Stimulated activated CD8-positive, alpha-beta memory T cell treated with anti-CD3 and anti-CD28 coated beads, Interleukin-15, amount 100 ng/mL, for 48 hours (primary cell): ENCODE results near the gene ATXN1.

Experiments
- DNase-seq, 2 donors: peaks; one replicate each; pipeline ENCODE4 v3.0.0-alpha.2; 2020; ENCODE audit warnings: low read depth in 2 of 2

Gene ATXN1

DNA sequence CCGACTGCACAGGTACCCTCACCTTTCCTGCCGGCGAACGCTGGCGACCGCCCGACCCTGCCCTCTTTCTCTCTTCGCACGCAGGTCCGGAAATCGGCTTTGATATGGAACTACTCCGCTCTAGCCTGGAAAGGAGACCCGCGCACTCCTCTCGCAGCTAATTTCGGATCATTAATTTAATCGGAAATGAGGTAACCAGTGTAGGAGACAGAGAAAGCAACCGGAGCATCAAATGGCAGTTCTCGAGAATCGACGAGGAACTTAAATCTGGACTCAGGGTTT lies 949 bp upstream of the ATXN1 start:
- no peak for DNase-seq

GRCh38 chr6:16761471-16762267 lies 409 bp upstream of the ATXN1 start:
- peak; percentile 65 to 72 for DNase-seq

DNA sequence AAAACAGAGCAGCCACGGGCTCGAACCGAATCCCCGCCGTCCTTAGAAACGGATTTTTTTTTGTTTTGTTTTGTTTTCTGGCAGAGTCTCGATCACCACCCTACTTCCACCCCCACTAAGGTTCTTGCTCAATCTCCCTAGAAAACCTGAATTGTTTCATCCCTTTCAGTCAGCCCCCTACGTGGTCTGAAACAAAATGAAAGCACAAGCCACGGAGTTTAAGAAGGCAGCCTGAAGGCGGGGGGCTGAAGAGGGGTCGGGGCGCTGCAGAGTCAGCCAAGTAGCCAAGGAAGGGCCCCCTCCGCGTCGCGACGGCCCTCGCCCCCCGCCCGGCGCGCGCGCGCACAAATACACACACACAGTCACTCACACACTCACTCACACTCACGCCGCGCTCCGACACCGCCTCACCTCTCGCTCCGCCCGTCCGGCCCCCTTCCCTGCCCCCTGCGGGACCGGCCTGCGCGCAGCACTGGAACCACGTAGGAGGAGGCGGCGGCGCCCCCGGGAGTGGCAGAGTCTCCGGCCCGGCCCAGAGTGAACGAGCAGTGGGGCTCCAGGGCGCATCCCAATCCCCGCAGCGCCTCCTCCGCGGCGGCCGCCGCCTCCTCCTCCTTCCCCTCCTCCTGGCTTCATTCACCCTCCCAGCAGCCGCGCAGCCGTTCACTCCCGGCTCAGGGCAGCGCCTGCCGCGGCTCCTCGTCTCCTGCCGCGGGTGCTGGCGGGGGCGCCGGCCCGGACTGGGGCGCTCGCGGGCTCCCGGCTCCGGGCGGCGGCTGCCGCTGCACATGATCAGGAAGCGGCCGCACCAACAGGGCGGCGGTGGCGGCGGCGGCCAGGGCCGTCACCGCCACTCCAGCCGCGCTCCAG lies 1.4 kb downstream of the ATXN1 start:
- peak; percentile 61 to 70 for DNase-seq

- no peak for DNase-seq
Measured at GRCh38 chr6:16759181-16759645, 2.0 kb downstream of the ATXN1 start.

GRCh38 chr6:16758163-16758975 lies 2.9 kb downstream of the ATXN1 start:
- no peak for DNase-seq

GRCh38 chr6:16757332-16757731 lies 3.9 kb downstream of the ATXN1 start:
- no peak for DNase-seq

- DNase-seq, result no peak
Measured at GRCh38 chr6:16756660-16757255, 4.5 kb downstream of the ATXN1 start.

GRCh38 chr6:16755544-16755943 lies 5.7 kb downstream of the ATXN1 start:
- DNase-seq, result no peak

- no peak for DNase-seq
Measured at GRCh38 chr6:16754876-16755275, 6.4 kb downstream of the ATXN1 start.

GRCh38 chr6:16754274-16754673 lies 7.0 kb downstream of the ATXN1 start:
- no peak for DNase-seq

GRCh38 chr6:16753341-16753740 lies 7.9 kb downstream of the ATXN1 start:
- no peak for DNase-seq

- no peak for DNase-seq
Measured at GRCh38 chr6:16752206-16752866, 8.9 kb downstream of the ATXN1 start.

- no peak for DNase-seq
Measured at GRCh38 chr6:16751251-16751946, 9.9 kb downstream of the ATXN1 start.

DNA sequence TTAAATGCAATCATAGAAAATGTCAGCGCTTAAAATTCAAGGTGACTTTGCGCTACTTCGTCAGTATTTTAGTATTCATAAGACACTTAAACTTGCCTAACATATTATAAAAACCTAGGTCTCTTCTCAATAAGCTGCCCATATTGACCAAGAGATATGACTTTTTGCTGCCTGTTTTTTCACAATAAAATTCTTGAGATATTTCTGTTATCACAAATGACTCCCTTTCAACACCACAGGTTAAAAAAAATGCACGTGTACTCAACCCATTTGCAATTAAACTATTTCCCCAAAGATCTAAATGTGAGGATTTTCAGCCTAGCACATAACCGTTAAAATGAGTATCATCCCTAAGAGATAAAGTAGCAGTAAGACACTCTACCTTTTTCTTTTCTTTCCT lies 10.7 kb downstream of the ATXN1 start:
- DNase-seq, result no peak

- DNase-seq, result no peak
Measured at GRCh38 chr6:16749516-16750485, 11.5 kb downstream of the ATXN1 start.

DNA sequence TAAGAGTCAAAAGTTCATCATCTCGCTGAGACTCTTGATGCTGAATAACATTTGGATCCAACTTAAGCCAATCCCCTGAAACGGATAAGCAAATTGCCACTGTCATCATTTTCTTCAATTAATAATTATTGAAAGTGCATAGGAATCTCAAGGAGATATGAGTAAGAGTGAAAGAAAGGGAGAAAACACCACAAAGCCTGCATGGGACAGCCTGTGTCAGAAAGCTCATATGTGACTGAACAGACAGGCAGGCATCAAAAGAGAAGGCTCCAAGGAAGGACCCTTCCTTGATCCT lies 13.3 kb downstream of the ATXN1 start:
- no peak for DNase-seq

GRCh38 chr6:16747232-16748024 lies 13.8 kb downstream of the ATXN1 start:
- no peak for DNase-seq

GRCh38 chr6:16746812-16747211 lies 14.4 kb downstream of the ATXN1 start:
- DNase-seq, result no peak

GRCh38 chr6:16746401-16746800 lies 14.9 kb downstream of the ATXN1 start:
- no peak for DNase-seq
